CD14-positive monocyte (primary cell): Measurements from ENCODE around the gene NASP. TPM values are rescaled to one million over a fixed set of nuclear protein-coding genes. Genes with fewer than 3 reads are reported as not detected.

Experiments
- DNase-seq, 3 donors: peaks; one replicate each; pipeline ENCODE4 v3.0.0-alpha.2; 2011 to 2022
- H2AFZ ChIP-seq: 2 replicates; pipeline ENCODE4 v1.6.0; 2012; ENCODE audit warnings: mild to moderate bottlenecking, low read depth, low read length, inconsistent platforms; ENCODE audit not compliant: insufficient read depth, poor library complexity, severe bottlenecking
- H3K27ac ChIP-seq, 2 donors: 1 replicate in 1 of 2; 2 replicates in 1 of 2; pipeline ENCODE4 v1.5.1; 2012 to 2013; ENCODE audit warnings: low read length in 2 of 2, control low read depth in 1 of 2, inconsistent platforms in 1 of 2, low read depth in 1 of 2, mild to moderate bottlenecking in 1 of 2
- H3K27me3 ChIP-seq, 2 donors: one replicate each; pipeline versions ENCODE4 v1.6.0 to v1.6.1; 2011 to 2013; ENCODE audit warnings: low read length in 2 of 2; ENCODE audit not compliant: control insufficient read depth in 2 of 2, insufficient read depth in 2 of 2
- H3K36me3 ChIP-seq, 2 donors: replicated peaks in 1 of 2; 1 replicate in 1 of 2; 2 replicates in 1 of 2; pipeline versions ENCODE4 v1.5.1 to v1.6.1; 2012 to 2013; ENCODE audit warnings: low read length in 2 of 2, control low read depth in 1 of 2, inconsistent platforms in 1 of 2, mild to moderate bottlenecking in 1 of 2; ENCODE audit not compliant: insufficient read depth in 2 of 2, control insufficient read depth in 1 of 2
- H3K4me1 ChIP-seq, 2 donors: 1 replicate in 1 of 2; 2 replicates in 1 of 2; pipeline versions ENCODE4 v1.5.1 to v1.6.1; 2012 to 2013; ENCODE audit warnings: low read length in 2 of 2, control low read depth in 1 of 2, inconsistent platforms in 1 of 2, mild to moderate bottlenecking in 1 of 2, moderate library complexity in 1 of 2; ENCODE audit not compliant: insufficient read depth in 2 of 2, control insufficient read depth in 1 of 2
- H3K4me2 ChIP-seq: replicated peaks from 2 replicates; pipeline ENCODE3; 2012; ENCODE audit warnings: low read length, moderate library complexity, mild to moderate bottlenecking; ENCODE audit not compliant: poor library complexity, severe bottlenecking; ENCODE audit errors: extremely low read depth
- H3K4me3 ChIP-seq, 3 experiments: fragments of 200-600 bp in 1 of 3; sonication (generic) in 1 of 3; replicated peaks in 1 of 3; 1 replicate in 2 of 3; 2 replicates in 1 of 3; pipeline ENCODE4 v1.5.1; 2011 to 2013; ENCODE audit warnings: low read length in 3 of 3, mild to moderate bottlenecking in 3 of 3, control low read depth in 2 of 3, low read depth in 2 of 3, inconsistent platforms in 1 of 3, moderate library complexity in 1 of 3
- H3K79me2 ChIP-seq: 2 replicates; pipeline ENCODE4 v1.6.0; 2012; ENCODE audit warnings: mild to moderate bottlenecking, control low read depth, inconsistent platforms, low read length, moderate library complexity; ENCODE audit not compliant: insufficient read depth
- H3K9ac ChIP-seq: 2 replicates; pipeline ENCODE4 v1.6.0; 2017; ENCODE audit warnings: low read length, mild to moderate bottlenecking; ENCODE audit not compliant: insufficient read depth, poor library complexity, severe bottlenecking
- H3K9me3 ChIP-seq, 2 donors: replicated peaks in 1 of 2; 1 replicate in 1 of 2; 2 replicates in 1 of 2; pipeline versions ENCODE4 v1.5.1 to v1.6.1; 2012 to 2013; ENCODE audit warnings: low read length in 2 of 2, control low read depth in 1 of 2; ENCODE audit not compliant: control insufficient read depth in 1 of 2, insufficient read depth in 1 of 2
- H4K20me1 ChIP-seq: 2 replicates; pipeline ENCODE4 v1.6.0; 2012; ENCODE audit warnings: mild to moderate bottlenecking, low read length, control low read depth, moderate library complexity; ENCODE audit not compliant: insufficient read depth
- H3K27ac Mint-ChIP-seq, 7 donors: one replicate each; pipeline ENCODE4 v1.8.0; 2020; ENCODE audit warnings: mild to moderate bottlenecking in 7 of 7, mixed read lengths in 7 of 7, moderate library complexity in 6 of 7, inconsistent platforms in 2 of 7
- H3K27me3 Mint-ChIP-seq, 3 donors: one replicate each; pipeline ENCODE4 v1.8.0; 2021 to 2022; ENCODE audit warnings: low read depth in 3 of 3, mild to moderate bottlenecking in 3 of 3, mixed read lengths in 3 of 3, moderate library complexity in 3 of 3, inconsistent platforms in 1 of 3
- H3K36me3 Mint-ChIP-seq, 2 donors: one replicate each; pipeline ENCODE4 v1.8.0; 2020; ENCODE audit warnings: mixed read lengths in 2 of 2, inconsistent platforms in 1 of 2, mild to moderate bottlenecking in 1 of 2
- H3K4me1 Mint-ChIP-seq: one replicate; pipeline ENCODE4 v1.8.0; 2020; ENCODE audit warnings: mild to moderate bottlenecking, mixed read lengths
- H3K4me3 Mint-ChIP-seq, 2 donors: one replicate each; pipeline ENCODE4 v1.8.0; 2020; ENCODE audit warnings: mild to moderate bottlenecking in 2 of 2, mixed read lengths in 2 of 2, moderate library complexity in 1 of 2
- H3K9me3 Mint-ChIP-seq, 7 donors: one replicate each; pipeline ENCODE4 v1.8.0; 2020 to 2022; ENCODE audit warnings: mixed read lengths in 7 of 7, mild to moderate bottlenecking in 6 of 7, moderate library complexity in 6 of 7, inconsistent platforms in 2 of 7
- WGBS: methylation state at CpG from one replicate; pipeline ENCODE4 v1.1.5; 2013; ENCODE audit warnings: missing lambda C conversion rate; ENCODE audit not compliant: insufficient coverage; 5-methylcytosine and 5-hydroxymethylcytosine counted together
- intact Hi-C, 2 donors: fragments of 100-400 bp; cut with micrococcal nuclease; formaldehyde crosslinking; loops; one replicate each; pipeline versions ENCODE4 v1.15.0 to v1.15.1; 2023
- polyA plus RNA-seq, 3 donors: library from polyadenylated mRNA; depleted of rRNA in 1 of 3; unstranded in 2 of 3; stranded (reverse) in 1 of 3; fragments of 300-500 nt in 2 of 3; fragments of >200 nt in 1 of 3; fragmentation: Illumina TruSeq in 2 of 3; gene quantifications; 1 replicate in 2 of 3; 2 replicates in 1 of 3; pipeline ENCODE4 v1.2.3, GENCODE V29; 2012 to 2021
- TF ChIP-seq, protein P1 (sequence below): fragments of 200-600 bp; IDR thresholded peaks from one replicate; pipeline ENCODE4 v1.8.0; 2022; ENCODE audit warnings: antibody characterized with exemption, mild to moderate bottlenecking

NASP gene
- polyA plus RNA-seq, 3 donors = 24.4 to 44.6 (median 27.5) TPM

GRCh38 chr1:45552331-45552730 lies 31.5 kb upstream of the NASP start:
- H3K79me2 ChIP-seq = peaks cover 58% of the 10 kb centered on the region
- H3K27me3 Mint-ChIP-seq = peaks cover 0 to under 1% (median 0%) of the 10 kb centered on the region in 3 donors
- intact Hi-C loops = no loop called here

GRCh38 chr1:45554198-45554597 lies 29.6 kb upstream of the NASP start:
- Histone ChIP-seq H3K36me3 (peaks cover 22 to 42% of the 10 kb centered on the region in 2 donors), H4K20me1 (peaks cover 59% of the 10 kb centered on the region), H3K9me3 (no peaks in the 10 kb centered on the region), H3K4me2 (no peak overlapping the region), H3K4me1 (peaks cover 18 to 29% of the 10 kb centered on the region in 2 donors), H2AFZ (no peak overlapping the region), H3K9ac (no peak overlapping the region), H3K4me3 (no peak overlapping the region), H3K27me3 (no peaks in the 10 kb centered on the region), H3K79me2 (peaks cover 72% of the 10 kb centered on the region), H3K27ac (peak overlapping the region in 1 of 2 donors; percentile 20)
- Mint-ChIP-seq H3K4me1 (peaks cover 26% of the 10 kb centered on the region), H3K27me3 (no peaks in the 10 kb centered on the region), H3K36me3 (peaks cover 19 to 52% of the 10 kb centered on the region in 2 donors), H3K4me3 (no peak overlapping the region), H3K9me3 (no peaks in the 10 kb centered on the region), H3K27ac (no peak overlapping the region)
- TF ChIP-seq, protein P1, sequence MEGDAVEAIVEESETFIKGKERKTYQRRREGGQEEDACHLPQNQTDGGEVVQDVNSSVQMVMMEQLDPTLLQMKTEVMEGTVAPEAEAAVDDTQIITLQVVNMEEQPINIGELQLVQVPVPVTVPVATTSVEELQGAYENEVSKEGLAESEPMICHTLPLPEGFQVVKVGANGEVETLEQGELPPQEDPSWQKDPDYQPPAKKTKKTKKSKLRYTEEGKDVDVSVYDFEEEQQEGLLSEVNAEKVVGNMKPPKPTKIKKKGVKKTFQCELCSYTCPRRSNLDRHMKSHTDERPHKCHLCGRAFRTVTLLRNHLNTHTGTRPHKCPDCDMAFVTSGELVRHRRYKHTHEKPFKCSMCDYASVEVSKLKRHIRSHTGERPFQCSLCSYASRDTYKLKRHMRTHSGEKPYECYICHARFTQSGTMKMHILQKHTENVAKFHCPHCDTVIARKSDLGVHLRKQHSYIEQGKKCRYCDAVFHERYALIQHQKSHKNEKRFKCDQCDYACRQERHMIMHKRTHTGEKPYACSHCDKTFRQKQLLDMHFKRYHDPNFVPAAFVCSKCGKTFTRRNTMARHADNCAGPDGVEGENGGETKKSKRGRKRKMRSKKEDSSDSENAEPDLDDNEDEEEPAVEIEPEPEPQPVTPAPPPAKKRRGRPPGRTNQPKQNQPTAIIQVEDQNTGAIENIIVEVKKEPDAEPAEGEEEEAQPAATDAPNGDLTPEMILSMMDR = no peak
- DNase-seq = no peak
- intact Hi-C loops = no loop called here
- no CpG with 5 or more reads among the region's 6 CpGs for WGBS

More at GRCh38 chr1:45552331-45552730, 31.5 kb upstream of the NASP start:
- H3K27ac Mint-ChIP-seq = peak overlapping the region in 4 of 7 donors; percentile 1 to 70 (median 46)
- Histone ChIP-seq H3K4me1 (peaks cover 18 to 29% of the 10 kb centered on the region in 2 donors), H3K4me3 (no peak overlapping the region), H3K27ac (no peak overlapping the region), H3K36me3 (peaks cover 15 to 34% of the 10 kb centered on the region in 2 donors), H3K27me3 (no peaks in the 10 kb centered on the region), H3K9me3 (no peaks in the 10 kb centered on the region), H3K9ac (no peak overlapping the region), H4K20me1 (peaks cover 48% of the 10 kb centered on the region), H2AFZ (no peak overlapping the region), H3K4me2 (peak overlapping the region; percentile 87)
- WGBS = 67% methylated on average over 1 of the region's 1 CpG
- TF ChIP-seq, protein P1 = no peak
- DNase-seq = no peak
- peak overlapping the region in 1 of 2 donors; percentile 36 for H3K4me3 Mint-ChIP-seq
- H3K9me3 Mint-ChIP-seq = no peaks in the 10 kb centered on the region
- peaks cover 23% of the 10 kb centered on the region for H3K4me1 Mint-ChIP-seq
- H3K36me3 Mint-ChIP-seq = peaks cover 16 to 37% of the 10 kb centered on the region in 2 donors
